Erythroblast (primary cell): Measurements from ENCODE around the gene TFF2.

Source experiments
- GATA1 ChIP-seq: IDR thresholded peaks from 2 replicates; pipeline ENCODE4 v1.6.1; 2011; ENCODE audit warnings: low read depth, mild to moderate bottlenecking, control low read depth, low read length, moderate library complexity
- POLR2A ChIP-seq: IDR thresholded peaks from 2 replicates; pipeline ENCODE4 v1.6.1; 2011; ENCODE audit warnings: mild to moderate bottlenecking, low read length

GRCh38 chr21:42361286-42361685 is 10.5 kb upstream of the TFF2 start:
- no peak for TF ChIP-seq POLR2A
- no peak for TF ChIP-seq GATA1
